Measurements from ENCODE around the gene TIMM10. TPM values are rescaled to one million over a fixed set of nuclear protein-coding genes. Genes with fewer than 3 reads are reported as not detected.

Gene TIMM10
- total RNA-seq, 1 experiment from 2014 or later, result 152 TPM

GRCh38 chr11:57571606-57572005 is 41.1 kb upstream of the TIMM10 start:
- Histone ChIP-seq H3K27ac (ENCODE audit: low read length) (no peak overlapping the region), H3K4me1 (ENCODE audit: control insufficient read depth, insufficient read depth, low read length) (peaks cover 3% of the 10 kb centered on the region), H3K9me3 (ENCODE audit: control insufficient read depth, insufficient read depth, low read depth, low read length) (no peaks in the 10 kb centered on the region), H3K4me3 (ENCODE audit: low read depth in 2 of 2, low read length in 2 of 2) (no peak overlapping the region), H3K27me3 (ENCODE audit: control insufficient read depth, insufficient read depth, low read length) (no peaks in the 10 kb centered on the region), H3K36me3 (ENCODE audit: control insufficient read depth, insufficient read depth, low read length) (no peaks in the 10 kb centered on the region; the same call in 1 of the 2 replicates)
- BruUV-seq (replicated peaks), result no TSS peak
- intact Hi-C loops (cut with micrococcal nuclease; ENCODE audit: unreplicated experiment) (loop anchor here (2.0 kb wide), 1 partner anchor 45 kb away; no protein-coding TSS in a partner anchor), in situ Hi-C loops (cut with HindIII; ENCODE audit: low pct_unique_long_range_greater_than_20kb, low sequenced_read_pairs) (no loop called here)
- ChIA-PET POLR2A (no interaction called here), CTCF (interaction anchor here (1.0 kb wide), 1 partner anchor 70 kb away, joined by 3 read pairs; no protein-coding TSS in a partner anchor)
- DNase-seq (ENCODE audit: low read depth, low spot score) (no peak), ATAC-seq (no peak)
- TF ChIP-seq POLR2AphosphoS5 (IDR thresholded peaks at IDR 0.05; ENCODE audit: low read depth, low read length) (no peak), REST (IDR thresholded peaks at IDR 0.05; ENCODE audit: insufficient read depth in 1 of 2, low read depth in 2 of 2, low read length in 1 of 2) (no peak), CTCF (IDR thresholded peaks at IDR 0.05) (no peak), TCF7L2 (IDR thresholded peaks at IDR 0.05; ENCODE audit: low read depth, low read length) (no peak), SIN3A (IDR thresholded peaks at IDR 0.05; ENCODE audit: borderline replicate concordance, insufficient read depth, low read depth, low read length) (no peak)

GRCh38 chr11:57568330-57568766 is 37.8 kb upstream of the TIMM10 start:
- peak; percentile 47 for DNase-seq (ENCODE audit: low read depth, low spot score)

More at GRCh38 chr11:57568330-57568766, 37.8 kb upstream of the TIMM10 start:
- ATAC-seq, result peak; percentile 40
- no peaks in the 10 kb centered on the region; the same call in 1 of the 2 replicates for H3K36me3 ChIP-seq (ENCODE audit: control insufficient read depth, insufficient read depth, low read length)
- peaks cover 12% of the 10 kb centered on the region for H3K4me1 ChIP-seq (ENCODE audit: control insufficient read depth, insufficient read depth, low read length)
- intact Hi-C loops (cut with micrococcal nuclease; ENCODE audit: unreplicated experiment) (loop anchor here (1.0 to 10.0 kb wide), 2 partner anchors 73 to 224 kb away; no protein-coding TSS in a partner anchor), in situ Hi-C loops (cut with HindIII; ENCODE audit: low pct_unique_long_range_greater_than_20kb, low sequenced_read_pairs) (no loop called here)
- TF ChIP-seq CTCF (IDR thresholded peaks at IDR 0.05) (peak; percentile 97), TCF7L2 (IDR thresholded peaks at IDR 0.05; ENCODE audit: low read depth, low read length) (no peak)
- ChIA-PET POLR2A (no interaction called here), CTCF (interaction anchor here (0.7 to 3.5 kb wide), 5 partner anchors 14 to 1183 kb away, joined by 3 to 31 read pairs (median 3); no protein-coding TSS in a partner anchor)
- H3K4me3 ChIP-seq (ENCODE audit: low read depth in 2 of 2, low read length in 2 of 2), result peak overlapping the region; percentile 68 to 82
- H3K27ac ChIP-seq (ENCODE audit: low read length), result no peak overlapping the region
- H3K27me3 ChIP-seq (ENCODE audit: control insufficient read depth, insufficient read depth, low read length), result no peaks in the 10 kb centered on the region
- H3K9me3 ChIP-seq (ENCODE audit: control insufficient read depth, insufficient read depth, low read depth, low read length), result no peaks in the 10 kb centered on the region
- no TSS peak for BruUV-seq (replicated peaks)
